GM23338 (cell line): ENCODE measurements around the gene ANKRD40. TPM values are rescaled to one million over a fixed set of nuclear protein-coding genes. Genes with fewer than 3 reads are reported as not detected.

Experiments used
- ATAC-seq: fragments of 200-7000 bp; cut with Tn5 transposase; 3 replicates; pipeline ENCODE4 v1.9.1; 2020
- DNase-seq: peaks from one replicate; pipeline ENCODE4 v3.0.0-alpha.2; 2015; ENCODE audit warnings: low spot score
- H2AFZ ChIP-seq: fragments of 200-600 bp; sonication (generic); 2 replicates; pipeline ENCODE4 v1.8.0; 2016; ENCODE audit warnings: antibody characterized with exemption, mild to moderate bottlenecking, moderate library complexity
- H3F3A ChIP-seq: fragments of 200-600 bp; sonication (generic); replicated peaks from 2 replicates; pipeline ENCODE4 v1.8.0; 2017; ENCODE audit warnings: antibody characterized with exemption, mixed run types, low read depth
- H3K27ac ChIP-seq: fragments of 200-600 bp; sonication (generic); 2 replicates; pipeline ENCODE4 v1.6.1; 2016; ENCODE audit warnings: low read depth
- H3K27me3 ChIP-seq: fragments of 200-600 bp; sonication (generic); 2 replicates; pipeline ENCODE4 v1.8.0; 2016; ENCODE audit warnings: mild to moderate bottlenecking, mixed run types, moderate library complexity; ENCODE audit not compliant: insufficient read depth
- H3K36me3 ChIP-seq: fragments of 200-600 bp; sonication (generic); 2 replicates; pipeline ENCODE4 v1.8.0; 2016; ENCODE audit warnings: mild to moderate bottlenecking; ENCODE audit not compliant: insufficient read depth
- H3K4me1 ChIP-seq: fragments of 200-600 bp; sonication (generic); 2 replicates; pipeline ENCODE4 v1.8.0; 2016; ENCODE audit warnings: mild to moderate bottlenecking, moderate library complexity; ENCODE audit not compliant: insufficient read depth
- H3K4me2 ChIP-seq: fragments of 200-600 bp; sonication (generic); 2 replicates; pipeline ENCODE4 v1.7.1; 2017; ENCODE audit warnings: mixed run types
- H3K4me3 ChIP-seq: fragments of 200-600 bp; sonication (generic); 2 replicates; pipeline ENCODE4 v1.6.1; 2016; ENCODE audit warnings: mixed run types
- H3K79me2 ChIP-seq: fragments of 200-600 bp; sonication (generic); replicated peaks from 2 replicates; pipeline ENCODE4 v1.8.0; 2017; ENCODE audit warnings: mild to moderate bottlenecking; ENCODE audit not compliant: insufficient read depth
- H3K9me2 ChIP-seq: fragments of 200-600 bp; sonication (generic); 2 replicates; pipeline ENCODE4 v1.8.0; 2017; ENCODE audit not compliant: insufficient read depth
- H4K20me1 ChIP-seq: fragments of 200-600 bp; sonication (generic); replicated peaks from 2 replicates; pipeline ENCODE4 v1.8.0; 2017; ENCODE audit warnings: mild to moderate bottlenecking; ENCODE audit not compliant: insufficient read depth
- H3K27ac Mint-ChIP-seq: 2 replicates; pipeline ENCODE4 v1.8.0; 2020; ENCODE audit warnings: inconsistent platforms, mild to moderate bottlenecking, moderate library complexity, mixed read lengths
- H3K27me3 Mint-ChIP-seq: 3 replicates; pipeline ENCODE4 v1.8.0; 2022; ENCODE audit warnings: low read depth, mild to moderate bottlenecking, moderate library complexity, mixed read lengths, inconsistent platforms; ENCODE audit not compliant: insufficient read depth, poor library complexity
- H3K36me3 Mint-ChIP-seq: 3 replicates; pipeline ENCODE4 v1.8.0; 2021; ENCODE audit warnings: low read depth, mild to moderate bottlenecking, inconsistent platforms, moderate library complexity, mixed read lengths
- H3K4me1 Mint-ChIP-seq: 3 replicates; pipeline ENCODE4 v1.8.0; 2020; ENCODE audit warnings: mild to moderate bottlenecking, inconsistent platforms, mixed read lengths
- H3K4me3 Mint-ChIP-seq: 3 replicates; pipeline ENCODE4 v1.8.0; 2021; ENCODE audit warnings: moderate library complexity, mild to moderate bottlenecking, inconsistent platforms, mixed read lengths
- H3K9me3 Mint-ChIP-seq: 3 replicates; pipeline ENCODE4 v1.8.0; 2020; ENCODE audit warnings: moderate library complexity, mild to moderate bottlenecking, inconsistent platforms, mixed read lengths
- CREB1 ChIP-seq: fragments of 250-450 bp; sonication (Bioruptor Pico); IDR thresholded peaks from 2 replicates; pipeline ENCODE4 v1.5.0; 2020; ENCODE audit warnings: low read depth, mild to moderate bottlenecking, moderate library complexity
- EZH2phosphoT487 ChIP-seq: fragments of 200-600 bp; sonication (generic); IDR thresholded peaks from one replicate; pipeline ENCODE4 v1.8.1; 2018; ENCODE audit warnings: antibody characterized with exemption; ENCODE audit not compliant: unreplicated experiment
- JUNB ChIP-seq: IDR thresholded peaks from one replicate; pipeline ENCODE4 v1.6.1; 2016; ENCODE audit warnings: antibody characterized with exemption; ENCODE audit not compliant: unreplicated experiment
- NANOG ChIP-seq: IDR thresholded peaks from 2 replicates; pipeline ENCODE4 v1.6.1; 2016; ENCODE audit warnings: antibody characterized with exemption, borderline replicate concordance
- POLR2AphosphoS5 ChIP-seq: IDR thresholded peaks from 2 replicates; pipeline ENCODE4 v1.6.1; 2016; ENCODE audit warnings: antibody characterized with exemption, low read depth
- STAT1 ChIP-seq: IDR thresholded peaks from one replicate; pipeline ENCODE4 v1.6.1; 2016; ENCODE audit warnings: antibody characterized with exemption; ENCODE audit not compliant: unreplicated experiment
- ZNF462 ChIP-seq: fragments of 250-450 bp; sonication (Bioruptor Pico); IDR thresholded peaks from 2 replicates; pipeline ENCODE4 v1.5.0; 2020; ENCODE audit warnings: mild to moderate bottlenecking, moderate library complexity
- polyA plus RNA-seq: library from polyadenylated mRNA; unstranded; fragments of >200 nt; fragmentation: Nextera tagmentation; extraction: Ambion mirVana; gene quantifications from 2 replicates; pipeline ENCODE4 v1.2.1, GENCODE V29; 2016
- total RNA-seq: library from RNA; depleted of rRNA; stranded (reverse); fragments of >200 nt; shearing (Covaris generic); gene quantifications from 2 replicates; pipeline ENCODE4 v1.2.3, GENCODE V29; 2014

Gene ANKRD40
- total and polyA plus RNA-seq, 2 experiments from 2014 or later: 19.0 to 42.1 TPM

- TF ChIP-seq ZNF462 (CRISPR knock-in tag) (no peak), EZH2phosphoT487 (no peak), STAT1 (no peak), NANOG (no peak), POLR2AphosphoS5 (no peak)
Measured at GRCh38 chr17:50651661-50652060, 56.1 kb downstream of the ANKRD40 start (continued).

- H3K9me2 ChIP-seq: no peaks in the 10 kb centered on the region
- ATAC-seq: no peak
- no peak overlapping the region for H3K4me2 ChIP-seq
- no peak overlapping the region for H2AFZ ChIP-seq
- Mint-ChIP-seq H3K27me3 (no peaks in the 10 kb centered on the region), H3K9me3 (no peaks in the 10 kb centered on the region; the same call in 1 of the 3 replicates), H3K36me3 (no peaks in the 10 kb centered on the region; the same call in 2 of the 3 replicates), H3K4me3 (no peak overlapping the region), H3K27ac (no peak overlapping the region), H3K4me1 (no peaks in the 10 kb centered on the region)
- H3K4me3 ChIP-seq: no peak overlapping the region
- H3K4me1 ChIP-seq: no peaks in the 10 kb centered on the region
- no peaks in the 10 kb centered on the region for H4K20me1 ChIP-seq
- DNase-seq: no peak
- H3K27me3 ChIP-seq: no peaks in the 10 kb centered on the region
- H3K27ac ChIP-seq: no peak overlapping the region
- H3F3A ChIP-seq: no peaks in the 10 kb centered on the region
- TF ChIP-seq CREB1 (CRISPR knock-in tag): peak; percentile 19; the same call in 1 of the 2 replicates
- TF ChIP-seq JUNB: no peak
- H3K36me3 ChIP-seq: no peaks in the 10 kb centered on the region
- H3K79me2 ChIP-seq: no peaks in the 10 kb centered on the region
Measured at GRCh38 chr17:50649042-50649908, 58.4 kb downstream of the ANKRD40 start.
